GM19328 (cell line): ENCODE data around the gene BEST1.

Source experiments
- ATAC-seq: cut with Tn5 transposase; IDR thresholded peaks from one replicate; pipeline ENCODE4 v1.9.1; 2021; ENCODE audit warnings: mild to moderate bottlenecking, moderate library complexity; ENCODE audit not compliant: unreplicated experiment

Gene BEST1

DNA sequence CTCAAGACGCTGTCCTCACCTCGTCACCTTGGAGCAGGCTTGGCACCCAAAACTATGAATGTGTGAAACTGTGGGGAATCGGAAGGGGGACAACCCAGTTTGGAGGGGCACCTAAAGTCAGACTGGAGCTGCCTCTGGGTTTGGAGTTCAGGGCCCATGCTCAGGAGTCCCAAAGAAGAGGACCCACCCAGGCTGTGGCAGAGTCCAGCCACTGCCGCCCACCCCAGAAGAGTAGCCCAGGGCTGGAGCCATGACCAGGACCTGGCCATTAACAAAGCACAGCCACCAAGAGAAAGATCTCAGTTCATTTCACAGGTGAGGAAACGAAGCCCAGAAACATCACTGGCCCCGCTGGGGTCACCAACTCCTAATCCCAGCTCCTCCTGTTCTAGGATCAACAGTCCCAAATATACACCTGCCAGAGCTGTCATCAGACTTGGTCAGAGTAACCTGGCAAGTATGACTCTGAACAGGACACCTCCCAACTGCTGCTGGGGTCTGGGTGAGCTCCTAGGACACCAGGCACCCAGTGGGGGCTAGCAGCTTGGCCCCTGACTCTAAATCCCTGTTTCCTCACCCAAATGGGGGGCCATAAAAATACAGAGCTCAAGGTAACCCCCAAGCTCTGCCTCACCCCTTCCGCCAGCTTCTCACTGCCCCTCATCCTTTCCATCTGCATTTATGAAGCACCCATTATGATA is 35.5 kb upstream of the BEST1 start:
- ATAC-seq: no peak

DNA sequence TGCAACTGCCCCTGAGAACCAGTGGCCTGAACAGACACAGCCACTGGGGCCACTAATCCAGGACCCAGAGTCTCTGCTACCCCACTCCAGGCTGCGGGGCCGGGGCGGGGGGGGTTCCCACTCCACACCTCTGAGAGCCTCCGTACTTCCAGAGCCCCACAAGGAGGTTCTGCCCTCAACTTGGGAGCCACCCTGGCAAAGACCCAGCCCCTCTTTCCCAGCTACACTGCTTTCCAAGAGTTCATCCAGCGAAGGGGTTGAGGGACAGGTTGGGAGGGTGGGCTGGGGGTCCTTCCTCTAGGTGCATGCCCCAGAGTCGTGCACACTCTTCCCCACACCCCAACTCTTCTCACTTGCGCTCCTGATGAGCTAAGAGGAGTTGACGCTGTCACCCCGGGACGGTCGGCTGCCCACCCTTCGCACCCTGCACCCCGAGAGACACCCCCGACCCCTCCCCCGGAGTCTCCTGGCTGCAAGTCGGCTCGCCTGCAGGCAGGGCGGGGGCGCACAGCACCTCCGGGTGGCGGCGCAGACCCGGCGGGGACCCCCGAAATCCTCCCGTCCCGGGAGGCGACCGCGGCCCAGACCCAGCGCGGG is 33.3 kb upstream of the BEST1 start:
- no peak for ATAC-seq

DNA sequence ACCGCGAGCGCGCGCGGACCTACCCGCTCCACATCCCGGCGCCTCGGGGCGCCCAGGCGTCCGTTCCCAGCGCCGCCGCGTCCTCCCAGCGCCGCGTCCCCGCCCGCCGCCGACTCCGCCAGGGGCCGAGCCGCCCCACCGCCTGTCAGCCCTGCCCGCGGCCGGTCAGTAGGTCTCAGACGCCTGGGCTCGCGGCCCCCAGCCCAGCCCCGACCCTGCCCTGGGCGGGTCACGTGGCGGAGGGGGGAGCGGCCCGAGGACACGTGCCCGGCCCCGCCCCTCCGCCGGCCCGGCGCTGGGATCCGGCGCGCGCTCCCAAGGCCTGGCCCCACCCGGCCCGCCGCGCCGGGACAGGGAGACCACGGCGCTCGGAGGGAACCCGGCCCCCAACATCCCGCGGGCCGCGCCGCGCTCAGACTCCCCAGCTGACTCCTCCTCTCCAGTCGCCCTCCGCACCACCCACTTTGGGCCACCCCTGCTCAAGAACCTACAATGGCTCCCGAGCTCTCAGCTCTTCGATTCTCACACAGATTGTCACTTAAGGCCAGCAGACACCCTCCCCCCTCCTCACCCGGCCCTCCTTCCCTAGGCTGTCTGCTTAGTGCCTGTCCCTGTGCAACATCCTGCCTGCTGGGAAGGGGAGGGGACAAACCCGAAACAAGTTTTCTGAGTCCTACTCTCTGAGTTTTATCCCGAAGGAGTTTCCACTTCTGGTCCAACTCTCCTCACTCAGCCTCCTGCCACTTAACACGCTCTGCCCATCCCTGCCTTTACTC is 32.6 kb upstream of the BEST1 start, which contains the start of gene RAB3IL1:
Gene RAB3IL1, minus strand, starts transcription at position 233 of the 776 bp plus-strand sequence. Its CDS starts 199 bp downstream, at position 34.
- no peak for ATAC-seq

DNA sequence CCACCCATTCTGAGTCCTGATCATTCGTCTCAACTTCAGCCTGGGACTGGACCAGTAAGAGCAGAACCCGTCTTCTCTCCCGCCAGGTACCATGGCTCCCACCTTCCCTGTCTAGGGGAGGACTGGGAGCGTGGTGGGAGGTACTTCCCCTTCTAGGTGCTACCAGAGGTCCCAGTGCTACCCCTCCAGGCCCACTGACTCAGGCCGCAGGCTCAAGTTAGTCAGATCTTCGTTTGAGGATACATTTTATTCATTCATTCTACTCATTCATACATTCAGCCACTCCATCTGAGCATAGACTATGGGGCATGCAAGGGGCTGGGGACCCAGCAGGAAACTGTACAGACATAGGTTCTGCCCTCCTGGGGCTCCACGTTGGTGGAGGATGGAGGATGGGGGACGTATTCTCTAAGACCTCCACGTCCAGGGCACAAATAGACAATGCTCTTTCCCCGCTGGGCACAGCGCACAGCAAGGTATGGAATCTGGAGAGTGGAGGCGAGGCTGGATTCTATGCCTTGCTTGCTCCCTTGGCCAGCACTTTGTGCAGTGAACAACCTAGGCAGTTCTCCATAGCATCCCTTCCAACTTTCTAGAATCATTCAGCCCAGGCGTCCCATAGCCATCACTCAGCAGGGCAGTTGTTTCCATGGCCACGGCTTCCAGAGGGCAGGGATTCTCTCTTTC is 31.8 kb upstream of the BEST1 start:
- ATAC-seq: no peak

DNA sequence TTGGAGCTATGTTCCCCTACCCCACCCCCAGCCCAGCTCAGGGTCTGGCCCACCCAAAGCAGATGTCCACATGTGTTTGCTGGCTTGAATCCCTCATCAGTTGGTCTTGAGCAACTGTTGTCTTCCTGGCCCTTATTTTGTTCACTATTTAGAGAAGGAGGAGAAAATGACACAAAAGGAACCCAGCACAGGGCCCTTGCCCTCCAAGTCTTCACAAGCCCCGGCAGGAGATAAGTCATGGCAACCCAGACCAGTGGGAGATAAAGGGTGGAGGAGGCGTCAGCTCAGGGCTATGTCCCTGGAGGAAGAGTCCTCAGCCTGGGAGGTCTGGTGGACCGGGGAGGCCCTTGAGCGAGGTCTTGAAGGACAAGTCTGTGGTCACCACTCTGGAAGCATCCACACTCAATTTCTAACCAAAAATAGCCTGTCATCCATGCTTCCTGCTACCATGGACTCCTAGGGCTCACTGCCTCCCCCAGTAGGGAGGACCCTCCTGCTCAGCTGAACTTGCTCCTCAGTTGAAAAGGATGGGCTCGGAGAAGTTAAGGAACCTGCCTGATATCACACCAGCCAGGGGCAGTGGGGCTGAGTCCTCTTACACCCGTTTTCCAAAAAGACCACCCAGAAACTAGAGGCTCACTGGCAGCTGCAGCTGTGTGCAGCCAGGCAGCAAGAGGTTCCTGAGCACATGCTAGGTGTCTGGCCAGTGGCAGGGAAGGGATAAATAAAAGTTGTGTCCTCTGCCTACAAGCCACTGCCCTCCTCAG is 31.0 kb upstream of the BEST1 start:
- no peak for ATAC-seq

DNA sequence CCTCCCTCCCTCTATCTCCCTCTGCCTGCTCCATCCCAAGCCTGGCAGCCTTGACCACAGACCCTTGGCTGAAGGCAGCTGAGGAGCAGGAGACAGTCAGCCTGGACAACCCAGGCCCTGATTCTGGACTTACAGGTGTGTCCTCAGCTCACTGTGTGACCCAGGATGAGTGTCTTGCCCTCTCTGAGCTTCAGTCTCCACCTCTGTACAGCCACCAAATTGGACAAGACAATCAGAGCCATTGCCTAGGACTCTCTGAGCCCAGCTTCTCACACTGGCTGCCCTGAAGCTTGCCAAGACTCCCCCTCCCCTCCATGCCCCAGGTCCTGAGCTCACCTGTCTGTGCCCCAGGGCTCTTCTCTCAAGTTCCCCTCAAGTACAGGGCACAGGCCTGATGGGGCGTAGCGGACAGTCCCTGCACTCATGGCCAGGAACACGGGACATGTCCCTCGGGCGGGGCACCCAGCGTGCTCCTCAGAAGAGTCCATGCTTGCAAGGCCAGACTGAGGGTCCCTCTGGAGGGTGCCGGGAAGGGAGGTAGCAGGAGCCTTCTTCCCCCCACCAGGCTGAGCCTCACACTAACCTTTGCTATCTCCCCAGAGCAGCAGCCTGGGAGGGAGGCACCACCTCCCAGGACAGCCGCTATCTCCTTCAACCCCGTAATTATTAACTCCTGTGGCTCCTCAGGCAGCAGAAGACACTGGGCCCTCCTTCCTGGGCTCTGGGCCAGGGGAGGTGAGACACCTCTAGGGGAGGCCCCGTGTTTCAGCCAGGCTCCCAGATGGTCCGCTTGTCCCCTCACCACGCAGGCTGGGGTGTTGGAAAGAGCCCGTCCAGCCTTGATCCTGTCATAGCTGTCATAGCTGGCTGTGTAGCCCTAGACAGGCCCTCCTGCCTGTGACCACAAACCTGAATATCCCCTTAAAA is 30.2 kb upstream of the BEST1 start:
- ATAC-seq: no peak

DNA sequence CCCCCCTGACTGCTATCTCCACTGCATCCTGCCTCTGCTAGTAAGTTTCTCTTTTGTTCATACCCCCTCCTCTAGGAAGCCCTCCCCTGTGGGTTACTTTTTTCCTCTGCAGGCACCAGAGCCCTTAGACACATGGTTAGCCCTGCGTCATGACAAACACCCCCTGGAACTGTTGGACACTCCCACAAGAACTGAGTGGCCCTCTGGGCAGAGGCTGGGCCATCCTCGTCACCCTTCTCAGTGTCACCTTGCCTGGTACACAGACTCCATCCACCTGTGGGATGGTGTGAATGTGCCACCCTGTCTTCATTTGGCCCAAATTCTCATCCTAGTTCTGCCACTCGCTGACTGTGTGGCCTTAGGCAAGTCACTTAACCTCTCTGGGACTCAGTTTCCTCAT is 28.7 kb upstream of the BEST1 start:
- no peak for ATAC-seq

DNA sequence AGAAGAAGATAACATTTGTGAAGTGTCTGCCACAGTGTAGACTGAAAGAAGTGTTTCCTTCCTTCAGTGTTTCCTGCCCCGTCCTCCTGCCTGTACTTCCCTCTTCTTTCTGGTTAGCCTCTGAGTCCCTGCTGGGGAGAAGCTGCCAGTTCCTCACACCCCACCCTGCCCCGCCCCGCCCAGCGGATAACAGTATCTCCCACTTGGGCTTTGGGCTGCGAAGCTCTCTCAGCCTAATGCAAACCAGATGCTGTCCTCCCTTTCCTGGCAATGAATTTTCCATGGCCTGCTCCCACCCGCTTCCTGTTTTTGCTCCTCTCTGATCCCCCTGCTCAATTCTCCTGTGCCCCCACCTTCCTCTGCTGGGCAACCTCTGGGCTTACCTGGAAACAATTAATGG is 27.6 kb upstream of the BEST1 start:
- no peak for ATAC-seq

DNA sequence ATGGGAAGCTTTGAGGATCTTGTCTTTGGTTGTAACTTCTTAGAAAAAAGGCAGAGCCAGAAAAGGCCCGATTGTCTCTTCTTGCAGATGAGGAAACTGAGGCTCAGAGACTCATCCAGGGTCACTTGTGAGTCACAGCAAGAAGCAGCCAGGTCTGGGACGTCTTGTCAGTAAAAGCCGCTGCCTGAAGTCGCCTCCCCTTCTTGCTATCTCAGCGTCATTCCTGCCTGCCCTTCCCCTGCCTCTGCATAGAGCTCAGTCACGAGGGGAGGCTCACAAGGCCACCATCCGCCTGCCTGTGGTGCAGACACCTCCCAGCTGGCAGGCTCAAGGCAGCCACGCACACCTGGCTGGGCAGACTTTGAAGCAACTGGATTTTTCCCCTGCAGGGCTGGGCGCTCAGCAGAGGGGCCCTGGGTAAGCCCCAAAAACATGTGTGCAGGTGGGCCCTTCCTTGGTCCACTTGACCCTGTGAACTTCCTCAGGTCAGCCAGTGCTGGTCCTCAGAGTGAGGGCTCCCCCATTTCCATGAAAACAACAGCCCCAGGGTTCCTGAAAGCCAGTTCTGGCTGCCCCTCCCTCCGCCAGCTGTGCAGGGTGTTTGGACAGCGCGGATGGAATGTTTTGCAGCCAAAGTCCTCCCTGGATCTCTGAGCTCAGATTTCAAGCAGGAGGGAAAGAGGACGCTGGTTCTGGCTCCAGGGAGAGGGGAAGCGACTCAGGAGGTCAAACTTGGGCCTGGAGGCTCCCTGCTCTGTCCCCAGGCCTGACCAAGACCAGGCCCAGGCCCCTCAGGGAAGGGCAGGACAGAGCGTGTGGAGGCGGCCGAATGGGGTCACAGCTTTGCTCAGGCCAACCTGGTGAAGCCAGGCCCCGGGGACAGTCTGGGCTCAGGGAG is 26.7 kb upstream of the BEST1 start:
- ATAC-seq: no peak

DNA sequence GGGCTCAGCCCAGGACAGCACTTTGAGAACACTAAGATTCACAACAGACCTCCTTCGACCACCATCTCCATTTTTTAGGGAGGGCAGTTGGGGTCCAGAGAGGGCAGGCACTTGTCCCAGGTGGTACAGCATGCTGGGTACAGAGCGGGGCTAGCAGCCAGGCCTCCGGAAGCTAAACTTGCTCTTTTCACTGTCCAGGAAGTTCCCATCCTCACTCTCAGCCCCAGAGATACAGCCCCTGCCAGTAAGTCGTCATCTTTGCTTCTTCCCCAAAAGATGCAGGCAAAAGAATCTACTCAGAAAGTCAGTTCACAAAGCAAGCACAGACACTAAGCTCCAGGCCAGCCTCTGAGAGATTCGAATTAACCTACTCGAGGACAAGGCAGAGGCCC is 26.1 kb upstream of the BEST1 start:
- ATAC-seq: no peak

DNA sequence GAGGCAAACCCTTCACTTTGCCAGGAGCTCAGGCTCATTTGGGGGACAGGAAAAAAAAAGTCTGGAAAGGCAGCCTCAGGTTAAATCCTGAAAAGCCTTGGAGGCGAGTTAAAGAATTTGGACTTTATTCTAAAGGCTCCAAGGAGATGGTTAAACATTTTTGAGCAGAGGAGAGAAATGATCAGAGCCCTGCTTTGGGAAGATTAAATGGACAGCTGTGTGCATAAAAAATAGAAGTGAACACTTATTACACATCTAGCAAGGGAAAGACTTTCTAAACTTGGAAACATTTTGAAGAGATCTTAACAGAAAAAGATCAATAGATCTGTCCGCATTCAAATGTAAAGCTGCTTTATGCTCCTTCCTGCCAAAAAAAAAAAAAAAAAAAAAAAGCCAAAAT is 24.4 kb upstream of the BEST1 start:
- ATAC-seq: no peak

DNA sequence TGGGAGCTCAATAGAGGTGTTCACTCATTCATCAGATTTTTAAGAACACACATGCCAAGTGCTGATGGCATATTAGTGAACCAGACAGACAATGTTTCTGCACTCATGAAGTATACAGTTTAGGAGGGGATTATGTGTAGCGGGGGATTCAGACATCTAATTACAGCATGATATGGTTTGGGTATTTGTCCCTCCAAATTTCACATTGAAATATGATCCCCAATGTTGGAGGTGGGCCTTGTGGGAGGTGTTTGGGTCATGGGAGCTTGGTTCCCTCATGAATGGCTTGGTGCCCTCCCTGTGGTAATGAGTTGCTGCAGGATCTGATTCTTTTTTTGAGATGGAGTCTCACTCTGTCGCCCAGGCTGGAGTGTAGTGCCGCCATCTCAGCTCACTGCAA is 23.9 kb upstream of the BEST1 start:
- ATAC-seq: no peak

DNA sequence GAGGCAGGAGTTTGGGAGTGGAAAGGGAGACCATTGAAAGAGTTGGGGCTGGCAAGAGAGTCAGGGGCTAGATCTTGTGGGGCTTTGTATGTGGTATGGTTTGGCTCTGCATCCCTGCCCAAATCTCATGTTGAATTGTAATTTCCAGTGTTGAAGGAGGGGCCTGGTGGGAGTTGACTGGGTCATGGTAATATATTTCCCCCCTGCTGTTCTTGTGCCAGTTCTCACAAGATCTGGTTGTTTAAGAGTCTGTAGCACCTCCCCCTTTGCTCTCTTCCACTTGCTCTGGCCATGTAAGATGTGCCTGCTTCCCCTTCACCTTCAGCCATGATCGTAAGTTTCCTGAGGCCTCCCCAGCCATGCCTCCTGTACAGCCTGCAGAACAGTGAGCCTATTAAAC is 22.6 kb upstream of the BEST1 start:
- ATAC-seq: no peak

DNA sequence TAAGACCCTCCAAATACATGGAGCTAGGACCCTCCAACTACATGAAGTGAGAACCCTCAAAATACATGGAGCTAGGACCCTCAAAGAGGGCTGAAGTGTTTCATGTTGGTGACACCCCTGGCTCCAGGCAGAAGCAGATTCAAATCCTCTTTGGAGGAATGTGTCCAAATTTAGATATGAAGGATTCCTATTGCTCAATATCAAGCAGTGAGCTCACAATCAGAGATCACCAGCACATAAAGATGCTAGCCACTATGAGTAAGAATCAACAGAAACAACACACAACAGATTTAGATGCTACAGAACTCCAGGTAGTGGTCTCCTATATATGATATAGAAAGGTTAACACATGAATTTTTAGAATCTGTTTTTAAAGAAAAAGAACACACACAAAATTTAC is 21.5 kb upstream of the BEST1 start:
- no peak for ATAC-seq

DNA sequence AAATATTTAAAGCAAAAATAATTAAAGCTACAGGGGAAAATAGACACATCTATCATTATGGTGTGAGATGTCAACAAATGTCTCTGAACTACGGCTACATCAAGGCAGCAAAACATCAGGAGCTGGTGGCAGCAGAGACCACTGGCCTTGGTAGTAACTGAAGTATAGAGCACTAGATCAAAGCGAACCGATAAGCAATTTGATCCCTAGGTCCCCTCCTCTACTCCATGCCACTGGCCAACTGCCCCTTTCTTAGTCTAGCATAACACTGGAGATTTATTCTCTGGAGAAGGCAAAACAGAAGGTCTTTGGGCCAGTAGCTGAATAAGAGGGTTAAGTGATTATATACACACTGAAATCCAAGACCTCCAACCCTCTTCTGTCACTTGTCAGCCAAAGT is 19.2 kb upstream of the BEST1 start:
- no peak for ATAC-seq

DNA sequence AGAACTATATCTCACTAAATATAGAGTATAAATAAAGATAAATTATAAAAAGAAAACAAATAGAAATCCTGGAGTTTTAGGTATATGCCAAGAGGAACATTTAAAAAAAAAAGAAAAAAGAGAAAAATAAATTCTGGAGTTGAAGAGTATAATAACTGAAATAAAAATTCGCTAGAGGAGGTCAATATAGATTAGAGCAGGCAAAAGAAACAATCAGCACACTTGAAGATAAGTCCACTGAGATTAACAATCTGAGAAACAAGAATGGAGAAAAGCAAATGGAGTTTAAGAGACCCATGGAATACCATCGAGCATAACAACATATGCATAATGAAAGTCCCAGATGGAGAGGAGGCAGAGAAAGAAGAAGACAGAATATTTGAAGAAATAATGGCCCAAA is 14.3 kb upstream of the BEST1 start:
- ATAC-seq: no peak

DNA sequence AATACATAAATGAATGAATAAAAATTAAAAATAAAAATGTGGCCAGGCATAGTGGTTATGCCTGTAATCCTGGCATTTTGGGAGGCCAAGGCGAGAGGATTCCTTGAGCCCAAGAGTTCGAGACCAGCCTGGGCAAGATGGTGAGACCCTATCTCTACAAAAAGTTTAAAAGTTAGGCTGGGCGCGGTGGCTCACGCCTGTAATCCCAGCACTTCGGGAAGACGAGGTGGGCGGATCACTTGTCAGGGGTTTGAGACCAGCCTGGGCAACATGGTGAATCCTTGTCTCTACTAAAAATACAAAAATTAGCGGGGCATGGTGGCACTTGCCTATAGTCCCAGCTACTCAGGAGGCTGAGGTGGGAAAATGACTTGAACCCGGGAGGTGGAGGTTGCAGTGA is 9.7 kb upstream of the BEST1 start:
- ATAC-seq: no peak

DNA sequence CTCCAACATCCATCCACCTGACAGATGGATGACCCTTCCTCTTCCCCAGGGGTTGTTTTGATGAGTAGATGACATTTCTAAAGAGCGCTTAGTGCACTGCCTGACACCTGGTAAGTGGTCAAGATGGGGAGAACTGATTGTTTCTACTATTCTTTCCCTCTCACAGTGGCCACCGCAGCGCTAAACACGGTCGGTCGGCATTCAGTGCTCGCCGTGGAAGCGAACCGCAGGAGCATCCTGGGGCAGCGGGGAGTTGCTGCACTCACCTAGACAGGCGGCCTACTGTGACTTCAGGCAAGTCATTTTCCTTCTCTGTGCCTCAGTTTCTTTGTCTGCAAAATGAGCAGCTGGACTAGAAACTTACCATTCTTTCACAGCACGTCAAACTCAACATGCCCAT is 5.0 kb upstream of the BEST1 start:
- ATAC-seq: no peak

DNA sequence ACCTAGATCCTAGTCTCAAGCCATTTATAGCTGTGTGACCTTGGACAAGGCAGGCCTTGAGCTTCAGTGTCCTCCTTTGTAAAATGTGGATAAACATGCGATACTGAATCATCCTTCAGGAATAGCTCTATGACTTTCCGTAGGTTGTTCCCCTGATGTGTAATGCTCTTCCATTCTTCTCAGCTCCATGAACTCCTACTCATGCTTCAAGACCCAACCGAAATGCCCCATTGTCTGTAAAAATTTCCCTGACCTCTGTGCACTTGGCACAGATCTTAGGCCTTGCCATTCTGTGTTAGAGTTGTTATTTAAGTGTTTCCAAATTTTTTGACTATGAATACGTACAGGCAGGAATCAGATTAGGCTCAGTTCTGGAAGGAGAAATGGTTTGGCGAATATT is 3.3 kb upstream of the BEST1 start:
- ATAC-seq: no peak
